HG02973 (cell line): ENCODE measurements around the gene CELSR2.
A peak's percentile ranks its signal among the peaks of the same experiment; 100 is the strongest.
"Not testable (repeated sequence)": the region's sequence is repeated elsewhere in the genome, so short reads cannot be mapped to it uniquely, and the experiment has no call there.

Experiments used
- ATAC-seq: cut with Tn5 transposase; IDR thresholded peaks from one replicate; pipeline ENCODE4 v1.9.1; 2021; ENCODE audit warnings: moderate library complexity; ENCODE audit not compliant: unreplicated experiment

Gene CELSR2

DNA sequence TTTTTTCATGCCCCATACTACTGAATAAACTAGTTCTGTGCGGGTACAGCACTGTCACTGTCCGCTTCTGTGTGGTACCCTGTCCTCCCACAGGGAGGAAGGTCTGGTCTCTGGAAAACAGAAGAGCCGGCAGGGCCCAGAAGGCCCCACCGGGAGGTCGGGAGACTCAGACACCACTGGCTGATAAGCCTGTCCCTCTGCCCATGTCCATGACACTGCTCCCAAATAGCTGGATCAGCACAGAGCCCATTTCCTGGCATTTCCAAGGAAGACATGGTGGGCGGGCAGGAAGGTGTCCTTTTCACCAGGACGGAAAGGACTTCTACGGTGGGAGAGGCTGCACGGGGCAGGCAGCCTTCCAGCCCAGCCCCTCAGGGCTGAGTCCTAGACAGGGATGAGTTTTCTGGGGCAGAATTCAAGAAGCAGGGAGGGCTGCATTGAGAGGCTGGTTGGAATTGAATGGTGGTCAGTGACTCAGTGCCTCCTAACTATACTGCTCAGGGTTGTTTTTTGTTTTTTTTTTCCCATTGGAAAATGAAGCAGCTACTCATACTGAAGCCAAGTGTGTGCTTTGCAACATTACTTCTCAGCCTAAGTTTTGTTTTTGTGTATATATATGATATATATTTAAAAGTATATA is 26.5 kb downstream of the CELSR2 start:
- no peak for ATAC-seq

DNA sequence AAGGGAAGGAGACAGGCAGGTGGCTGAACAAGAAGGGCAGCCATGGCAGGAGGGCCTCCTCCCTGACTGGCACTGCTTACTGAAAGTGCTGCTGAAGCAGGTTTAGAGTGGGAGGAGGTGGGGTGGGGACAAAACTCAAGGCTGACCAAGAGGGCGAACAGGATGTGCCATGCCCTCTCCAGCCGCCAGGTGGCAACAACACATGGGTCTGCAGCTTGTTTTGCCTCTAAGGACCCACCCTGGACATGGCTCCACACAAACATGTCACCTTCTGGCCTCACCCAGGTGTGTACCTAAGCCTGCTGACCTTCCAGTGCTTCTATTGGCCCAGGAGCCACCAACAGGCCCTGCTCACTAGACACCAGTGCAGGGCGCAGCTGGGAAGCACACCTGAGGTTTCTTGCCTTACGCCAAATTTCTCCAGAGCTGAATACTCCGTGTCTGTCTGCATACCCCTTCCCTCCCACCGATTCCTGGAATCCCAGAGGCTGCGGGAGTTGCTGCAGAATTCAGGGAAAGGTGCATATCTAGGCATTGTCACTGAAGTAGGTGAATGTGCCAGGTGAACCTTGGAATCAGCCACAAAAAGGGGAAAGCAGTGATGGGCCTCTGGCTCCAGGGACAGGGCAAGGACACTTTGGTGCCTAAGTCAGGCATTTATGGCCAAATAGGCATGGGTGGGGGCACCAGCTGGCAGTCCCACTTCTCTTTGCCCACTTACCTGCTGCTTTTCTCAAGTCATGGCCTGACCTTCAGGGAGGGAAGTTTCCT is 28.3 kb downstream of the CELSR2 start:
- no peak for ATAC-seq

DNA sequence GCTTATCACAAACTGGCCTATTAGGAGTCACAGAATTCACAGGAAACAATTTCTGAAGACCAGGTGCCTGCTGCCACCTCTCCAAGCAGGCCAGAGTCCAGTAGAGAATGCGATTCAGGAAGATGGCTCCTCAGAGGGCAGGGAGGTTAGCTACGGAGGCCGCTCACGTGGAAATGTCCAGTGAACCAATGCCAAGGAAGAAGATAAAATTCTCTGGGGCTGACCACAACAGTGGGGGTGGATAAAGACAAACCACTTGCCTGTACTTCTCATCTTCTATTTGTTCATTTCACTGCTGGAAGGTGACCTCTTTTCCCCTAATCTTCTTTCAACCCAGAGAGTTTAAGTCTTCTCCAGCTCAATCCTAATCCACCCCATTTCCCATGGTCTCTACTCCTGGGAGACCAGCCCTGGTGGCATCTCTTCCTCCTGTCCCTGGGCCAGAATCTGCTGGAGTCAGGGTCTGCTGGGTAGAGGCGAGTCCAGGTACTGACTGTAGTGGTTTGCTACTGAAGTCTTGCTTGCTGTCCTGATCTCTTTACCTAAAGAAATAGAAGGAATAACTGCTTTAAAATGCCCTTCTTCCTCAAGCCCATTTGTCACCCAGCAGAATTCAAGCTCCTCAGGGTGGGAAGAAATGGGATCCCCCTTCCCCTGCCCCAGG is 30.4 kb downstream of the CELSR2 start:
- no peak for ATAC-seq

DNA sequence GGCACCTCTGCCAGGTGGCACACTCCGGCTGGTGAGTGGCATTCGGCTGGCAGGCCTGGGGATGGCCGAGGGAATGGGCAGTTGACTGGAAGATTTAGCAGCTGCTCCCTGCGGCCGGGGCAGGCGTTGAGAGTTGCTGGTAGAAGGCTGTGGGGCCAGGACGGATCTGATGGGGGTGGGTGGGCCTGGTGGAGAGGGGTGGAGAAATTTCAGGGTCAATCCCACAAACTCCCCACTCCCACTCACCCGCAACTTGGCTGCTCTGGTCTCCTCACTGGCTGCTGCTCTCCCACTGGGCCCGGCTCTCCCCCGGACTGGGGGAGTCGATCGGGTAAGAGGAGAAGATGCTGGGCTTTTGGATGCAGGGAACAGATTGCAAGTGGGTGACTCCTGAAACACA is 31.5 kb downstream of the CELSR2 start:
- ATAC-seq: no peak

DNA sequence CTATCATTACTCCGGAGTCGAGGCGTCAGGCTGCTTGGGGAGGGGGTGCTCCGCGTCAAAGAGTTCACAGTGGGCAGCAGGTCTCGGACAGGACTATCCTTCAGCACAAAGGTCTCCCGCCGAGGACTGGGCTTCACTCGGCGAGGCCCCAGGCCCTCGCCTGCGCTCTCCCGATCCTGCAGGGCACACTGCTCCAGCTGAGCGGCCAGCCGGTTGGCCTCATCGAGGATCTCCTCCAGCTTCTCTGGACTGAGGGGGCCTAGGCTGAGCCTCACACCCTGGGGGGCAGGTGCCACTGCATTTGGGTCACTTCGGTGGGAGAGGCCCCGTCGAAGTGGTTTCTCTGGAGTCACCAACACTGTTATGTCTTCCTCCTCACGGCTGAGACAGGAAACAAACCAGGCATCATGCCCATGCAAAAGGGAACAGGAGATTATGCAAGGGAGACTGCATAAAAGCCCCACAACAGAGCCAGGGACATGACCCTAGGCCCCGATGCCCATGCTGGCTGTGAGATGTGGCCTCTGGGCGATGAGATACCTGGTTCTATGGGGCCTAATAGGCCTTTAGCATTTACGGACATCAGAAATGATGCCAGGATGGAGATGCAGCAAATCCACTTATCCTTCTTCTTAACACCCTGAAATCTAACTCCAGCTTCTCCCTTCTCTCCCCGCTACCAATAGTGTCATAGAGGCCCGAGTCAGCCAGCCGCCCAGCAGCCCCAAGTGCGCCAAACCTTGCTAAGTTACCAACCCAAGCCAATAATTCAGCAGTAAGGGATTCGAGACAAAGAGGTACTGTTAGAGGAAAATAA is 32.5 kb downstream of the CELSR2 start:
- ATAC-seq: no peak

DNA sequence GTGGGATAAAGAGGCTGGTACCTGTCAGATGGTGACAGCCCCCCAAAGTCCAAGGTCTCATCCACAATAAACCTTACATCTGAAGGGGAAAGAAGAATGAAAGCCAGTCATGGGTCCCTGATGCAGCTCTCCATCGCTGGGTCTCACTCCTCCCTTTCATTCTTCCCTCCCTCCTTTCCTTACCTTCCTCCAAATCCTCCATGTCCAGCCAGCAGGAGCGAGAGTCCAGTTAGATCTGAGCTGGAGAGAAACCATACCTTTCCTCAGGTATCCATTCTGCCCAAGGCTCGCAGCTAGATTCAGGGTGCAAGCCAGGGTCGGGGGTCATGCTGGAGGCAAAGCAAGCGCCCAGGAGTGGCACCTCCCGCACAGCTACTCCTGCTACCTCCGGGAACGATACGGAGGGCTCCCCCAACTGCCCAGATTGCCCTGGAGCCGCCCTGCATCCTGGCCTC is 33.2 kb downstream of the CELSR2 start:
- ATAC-seq: no peak

DNA sequence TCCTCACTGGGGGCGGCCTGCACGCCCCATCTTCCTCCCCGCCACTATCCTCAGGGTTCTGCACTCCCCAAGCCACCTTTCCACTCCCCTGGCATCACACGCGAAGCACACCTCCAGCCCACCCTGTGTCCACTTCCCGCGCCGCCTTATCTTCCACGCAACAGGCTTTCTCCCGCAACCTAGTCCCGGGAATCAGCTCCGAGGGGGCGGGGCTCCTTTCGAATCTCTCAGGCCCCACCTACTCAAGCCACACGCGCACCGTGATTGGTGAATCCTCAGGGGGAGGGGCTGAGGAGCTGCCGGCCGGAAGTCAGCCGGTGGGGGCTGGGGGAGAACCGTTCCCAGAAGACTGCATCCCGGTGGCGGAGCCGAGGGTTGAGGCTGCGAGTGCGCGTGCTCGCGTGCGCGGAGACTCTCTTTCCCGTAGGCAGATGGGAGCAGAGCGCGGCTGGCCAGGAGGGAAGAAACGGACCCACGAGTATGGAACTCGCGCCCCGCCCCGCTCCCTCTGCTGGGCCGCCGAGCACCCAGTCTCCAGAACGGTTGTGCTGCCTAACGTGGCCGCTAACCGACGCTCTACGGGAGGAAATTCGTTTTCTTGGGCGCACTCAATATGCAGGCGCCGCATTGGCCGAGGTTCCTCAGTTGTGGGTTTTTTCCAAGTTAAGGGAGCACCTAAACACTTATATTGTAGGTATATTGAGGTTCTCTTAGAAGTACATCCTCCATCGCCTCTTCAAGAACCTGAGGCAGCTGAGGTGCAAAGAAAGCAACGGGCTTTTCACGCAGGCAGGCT is 33.8 kb downstream of the CELSR2 start, which contains the start of gene PSRC1:
Gene PSRC1 (minus strand): TSS at position 194 of the 796 bp plus-strand sequence.
- peak; percentile 89 for ATAC-seq

DNA sequence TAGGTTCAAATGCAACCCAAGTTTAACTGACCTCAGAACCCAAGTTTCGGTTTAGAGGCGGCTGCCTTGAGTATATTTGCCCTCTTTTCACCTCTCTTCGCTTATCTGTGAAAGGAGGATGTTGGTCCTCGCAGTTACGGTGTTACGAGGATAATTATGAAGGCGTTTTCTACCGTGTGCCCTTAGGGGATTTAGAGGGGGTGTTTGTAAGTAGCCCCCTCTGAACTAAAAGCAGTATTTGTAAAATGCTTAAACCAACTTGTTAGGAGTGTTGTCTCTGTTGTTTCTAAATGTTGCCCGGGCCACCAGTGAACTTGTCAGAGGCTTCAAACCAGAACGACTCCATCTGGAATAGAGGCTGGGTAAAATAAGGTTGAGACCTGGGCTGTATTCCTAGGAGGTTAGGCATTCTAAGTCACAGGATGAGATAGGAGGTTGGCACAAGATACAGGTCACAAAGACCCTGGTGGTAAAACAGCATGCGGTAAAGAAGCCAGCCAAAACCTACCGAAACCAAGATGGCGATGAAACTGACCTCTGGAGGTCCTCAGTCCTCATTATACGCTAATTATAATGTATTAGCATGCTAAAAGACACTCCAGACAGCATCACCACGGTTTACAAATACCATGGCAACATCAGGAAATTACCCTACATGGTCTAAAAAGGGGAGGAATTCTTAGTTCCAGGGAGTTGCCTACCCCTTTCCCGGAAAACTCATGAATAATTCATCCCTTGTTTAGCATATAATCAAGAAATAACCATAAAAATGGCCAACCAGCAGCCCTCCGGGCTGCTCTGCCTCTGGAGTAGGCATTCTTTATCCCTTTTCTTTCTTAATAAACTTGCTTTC is 34.6 kb downstream of the CELSR2 start:
- no peak for ATAC-seq

DNA sequence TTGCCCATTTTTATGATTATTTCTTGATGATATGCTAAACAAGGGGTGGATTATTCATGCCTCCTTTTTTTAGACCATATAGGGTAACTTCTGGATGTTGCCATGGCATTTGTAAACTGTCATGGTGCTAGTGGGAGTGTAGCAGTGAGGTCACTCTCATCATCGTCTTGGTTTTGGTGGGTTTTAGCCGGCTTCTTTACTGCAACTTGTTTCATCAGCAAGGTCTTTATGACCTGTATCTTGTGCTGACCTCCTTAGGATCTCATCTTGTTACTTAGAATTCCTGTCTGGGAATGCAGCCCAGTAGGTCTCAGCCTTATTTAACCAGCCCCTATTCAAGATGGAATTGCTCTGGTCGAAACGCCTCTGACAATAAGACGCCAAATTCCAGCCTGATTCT is 37.4 kb downstream of the CELSR2 start:
- not testable (repeated sequence) for ATAC-seq

DNA sequence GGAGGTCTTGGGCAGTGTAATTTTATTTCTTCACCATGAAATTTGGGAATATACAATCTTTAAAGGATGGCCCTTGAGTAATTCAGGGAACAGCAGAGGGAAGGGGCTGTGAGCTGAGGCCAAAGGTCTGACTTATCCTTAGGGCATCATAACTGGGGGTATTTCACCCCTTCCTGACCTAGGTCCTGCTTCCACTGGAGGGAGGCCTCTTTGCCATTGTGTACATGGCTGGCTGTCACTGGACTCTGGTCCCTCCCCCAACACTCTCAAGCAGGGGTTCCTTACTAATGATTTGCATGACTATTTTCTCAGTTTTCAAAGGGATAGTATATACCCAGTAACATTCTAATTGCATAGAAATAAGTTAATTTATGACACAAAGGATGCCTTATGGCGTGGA is 40.8 kb downstream of the CELSR2 start:
- no peak for ATAC-seq

DNA sequence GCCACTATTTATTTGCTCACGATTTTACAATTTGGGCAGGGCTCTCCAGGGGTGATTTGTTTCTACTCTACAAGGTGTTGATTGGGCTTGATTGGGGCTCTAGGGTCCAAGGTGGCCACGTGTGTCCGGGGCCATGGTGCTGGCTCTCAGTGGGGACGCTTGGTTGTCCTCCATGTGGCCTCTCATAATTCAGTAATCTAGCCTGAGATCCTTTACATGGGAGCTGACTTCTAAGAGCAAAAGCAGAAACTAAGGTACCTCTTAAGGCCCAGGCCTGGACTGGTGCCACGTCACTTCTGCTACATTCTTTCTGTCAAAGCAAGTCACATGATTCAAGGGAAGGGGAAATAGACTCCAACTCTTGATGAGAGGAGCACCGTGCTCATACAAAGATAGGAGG is 41.7 kb downstream of the CELSR2 start:
- ATAC-seq: no peak

DNA sequence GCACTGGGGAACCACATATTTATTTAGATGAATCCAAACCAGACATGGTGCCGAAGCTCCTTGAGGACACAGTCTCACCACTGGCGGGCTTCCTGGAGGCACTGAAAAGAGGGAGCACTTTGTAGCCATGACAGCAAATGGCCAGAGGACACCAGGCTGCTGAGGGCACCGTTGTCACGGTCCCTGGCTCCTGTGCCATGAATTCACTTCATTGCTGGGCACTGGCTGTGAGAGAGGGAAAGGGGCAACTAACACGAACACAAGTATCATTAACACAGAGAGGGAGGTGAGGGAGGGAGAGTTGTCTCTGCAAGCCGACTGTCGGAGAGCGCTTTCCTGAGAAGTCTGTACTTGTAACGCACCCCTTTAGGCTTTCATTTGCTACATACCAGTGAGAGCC is 43.0 kb downstream of the CELSR2 start:
- ATAC-seq: no peak

DNA sequence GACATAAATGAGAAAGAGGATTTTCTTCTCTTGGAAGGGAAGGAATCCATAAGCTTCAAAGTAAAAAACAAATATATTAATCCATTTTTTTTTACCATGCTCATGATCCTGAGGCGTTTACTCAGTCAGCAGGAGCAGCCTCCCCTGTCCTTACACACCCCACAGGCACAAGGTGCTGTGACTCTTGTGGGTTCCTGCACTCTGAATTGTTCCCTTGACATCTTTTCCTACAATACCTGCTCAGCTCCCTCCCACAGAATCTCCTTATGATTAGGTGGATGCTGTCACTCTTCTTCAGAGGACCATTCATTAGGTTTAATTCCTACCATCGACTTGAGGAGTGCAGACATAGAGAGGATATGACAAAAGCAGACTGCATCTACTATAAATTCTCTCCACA is 43.7 kb downstream of the CELSR2 start:
- ATAC-seq: no peak

DNA sequence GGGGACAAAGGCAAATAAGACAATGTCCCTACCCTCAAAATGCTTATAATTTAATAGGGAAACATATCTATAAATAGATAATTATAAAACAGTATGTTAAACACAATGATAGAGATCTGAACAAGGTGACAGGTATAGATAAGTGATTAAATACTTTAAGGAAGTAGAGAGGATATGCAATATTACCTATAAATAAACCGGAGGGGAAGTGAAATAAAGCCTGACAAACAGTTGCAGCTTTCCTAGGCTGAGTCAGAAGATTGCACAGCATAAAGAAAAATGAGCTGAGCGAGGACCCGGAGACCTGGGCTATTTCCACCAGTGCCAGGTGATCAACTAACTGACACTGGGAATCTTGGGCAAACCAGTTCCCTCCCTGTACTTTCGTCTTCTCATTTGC is 45.1 kb downstream of the CELSR2 start:
- ATAC-seq: no peak

DNA sequence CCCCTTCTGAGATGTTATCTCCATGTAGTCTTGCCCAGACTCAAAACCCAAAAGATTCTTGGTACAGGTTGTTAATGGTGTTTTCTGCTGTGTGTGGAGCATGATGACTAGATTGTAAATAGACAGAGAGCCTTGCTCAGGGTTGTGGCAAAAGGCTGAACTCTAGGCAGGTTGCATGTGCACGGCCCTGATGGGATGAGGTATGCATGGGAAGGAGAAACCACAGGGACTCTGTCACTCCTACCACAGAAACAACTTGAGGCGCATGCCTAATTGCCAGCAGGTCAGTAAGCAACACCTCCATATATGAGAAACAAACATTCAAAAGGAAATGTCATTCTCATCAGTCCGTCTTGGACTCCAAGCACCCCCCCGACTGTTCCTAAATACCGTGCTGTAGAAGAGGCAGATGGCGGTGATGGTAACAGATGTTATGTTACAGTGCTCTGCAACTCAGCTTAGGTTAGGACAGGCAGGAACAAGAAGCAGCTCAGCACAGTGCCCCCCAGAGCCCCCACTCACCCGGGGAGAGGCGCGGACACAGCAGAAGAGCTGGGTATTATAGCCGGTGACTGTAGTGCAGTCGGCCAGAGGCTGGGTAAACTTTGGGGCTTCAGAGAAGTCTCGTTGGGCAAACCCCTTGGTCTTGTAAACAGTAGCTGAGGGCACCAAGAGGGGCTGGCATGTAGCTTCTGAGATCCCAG is 46.5 kb downstream of the CELSR2 start:
- ATAC-seq: no peak

DNA sequence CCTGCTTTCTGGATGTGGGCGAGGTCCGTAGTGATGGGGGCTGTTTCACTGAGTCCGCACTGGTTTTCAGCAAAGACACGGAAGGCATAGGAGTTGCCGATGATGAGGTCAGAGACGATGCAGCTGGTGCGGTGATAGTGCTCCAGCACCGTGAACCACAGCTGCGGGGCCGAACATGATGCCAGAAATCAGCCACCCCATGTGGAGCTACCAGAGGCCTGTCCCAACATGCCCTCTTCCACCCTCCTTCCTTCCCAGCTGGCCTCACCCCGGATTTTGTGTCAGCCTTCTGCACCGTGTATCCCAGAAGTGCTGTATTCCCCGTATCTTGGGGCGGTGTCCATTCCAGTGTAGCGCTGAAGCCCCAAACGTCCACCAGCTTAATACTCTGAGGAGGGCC is 47.4 kb downstream of the CELSR2 start:
- ATAC-seq: no peak

DNA sequence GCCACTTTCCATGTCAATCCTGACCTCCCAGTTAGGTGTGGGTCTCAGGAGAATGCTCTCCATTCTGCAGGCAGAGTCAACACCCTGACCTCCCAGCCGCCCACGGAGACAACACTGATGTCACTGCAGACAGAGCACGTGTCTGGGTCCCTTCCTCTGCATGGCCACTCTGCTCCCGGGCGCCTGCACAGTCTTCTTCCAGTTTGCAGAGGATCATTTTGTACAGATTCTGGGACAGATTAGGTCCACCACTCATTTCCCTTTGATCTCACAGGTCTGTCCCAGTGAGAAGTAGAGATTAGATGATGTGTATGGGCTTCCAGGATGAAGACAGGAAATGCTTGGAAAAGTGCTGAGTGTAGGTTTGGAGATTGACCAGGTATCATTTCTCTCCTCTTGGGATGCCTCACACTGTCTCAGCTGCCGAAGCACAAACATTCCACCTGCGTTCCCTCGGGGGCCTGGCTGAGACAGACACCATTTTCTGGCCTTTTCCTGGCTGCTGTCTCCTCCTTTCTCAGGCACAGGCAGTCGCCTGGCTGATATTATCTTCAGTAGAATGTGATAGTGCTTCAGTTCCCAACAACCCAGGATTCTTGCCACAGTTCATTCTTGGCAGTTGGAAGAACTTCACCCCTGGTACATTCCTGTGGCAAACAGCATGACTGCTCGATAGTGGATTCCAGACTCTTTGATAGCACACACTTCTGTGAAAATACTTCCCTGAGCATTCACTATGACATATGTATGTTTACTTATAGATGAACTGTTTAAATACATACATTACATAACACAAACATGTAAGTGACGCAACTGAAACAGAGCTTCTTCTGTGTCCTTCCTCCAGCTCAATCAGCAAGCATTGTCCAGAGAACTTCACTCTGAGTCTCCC is 49.6 kb downstream of the CELSR2 start:
- no peak for ATAC-seq
